COR-L47 (cell line): ENCODE results near the gene TUBGCP6.

ENCODE experiments used
- DNase-seq: peaks from one replicate; lab custom pipeline; 2025; lab: John Stamatoyannopoulos, UW

TUBGCP6 gene

GRCh38 chr22:50182176-50183081 is 62.4 kb downstream of the TUBGCP6 start:
- no peak for DNase-seq

GRCh38 chr22:50180727-50181521 is 63.9 kb downstream of the TUBGCP6 start:
- no peak for DNase-seq

GRCh38 chr22:50179937-50180726 is 64.7 kb downstream of the TUBGCP6 start:
- DNase-seq: no peak

- no peak for DNase-seq
These were observed 65.7 kb downstream of the TUBGCP6 start for GRCh38 chr22:50178871-50179869.

GRCh38 chr22:50178471-50178864 is 66.4 kb downstream of the TUBGCP6 start:
- DNase-seq: no peak

GRCh38 chr22:50177537-50178470 is 67.0 kb downstream of the TUBGCP6 start:
- DNase-seq: no peak

GRCh38 chr22:50176850-50177536 is 67.8 kb downstream of the TUBGCP6 start:
- DNase-seq: no peak

- DNase-seq: no peak
These were observed 68.6 kb downstream of the TUBGCP6 start for GRCh38 chr22:50175921-50176849.

GRCh38 chr22:50175191-50175461 is 69.7 kb downstream of the TUBGCP6 start:
- DNase-seq: no peak

GRCh38 chr22:50174382-50175190 is 70.2 kb downstream of the TUBGCP6 start:
- no peak for DNase-seq

- no peak for DNase-seq
These were observed 70.9 kb downstream of the TUBGCP6 start for GRCh38 chr22:50173983-50174355.

GRCh38 chr22:50173311-50173982 is 71.4 kb downstream of the TUBGCP6 start:
- no peak for DNase-seq

- DNase-seq: no peak
These were observed 72.8 kb downstream of the TUBGCP6 start for GRCh38 chr22:50171965-50172421.

GRCh38 chr22:50171319-50171964 is 73.4 kb downstream of the TUBGCP6 start:
- no peak for DNase-seq

- no peak for DNase-seq
These were observed 74.1 kb downstream of the TUBGCP6 start, which contains the start of gene PANX2 for GRCh38 chr22:50170453-50171318. PANX2 (plus strand) TSS chr22:50170731; CDS start chr22:50170731, 0 bp downstream.
